H9 (cell line): Measurements from ENCODE around the gene MAPK11. TPM values are rescaled to one million over a fixed set of nuclear protein-coding genes. Genes with fewer than 3 reads are reported as not detected.

ENCODE experiments used
- DNase-seq: peaks from one replicate; pipeline ENCODE4 v3.0.0-alpha.2; 2017
- H2AFZ ChIP-seq: one replicate; pipeline ENCODE4 v1.6.1; 2013; ENCODE audit warnings: mild to moderate bottlenecking, low read length, control low read depth, moderate library complexity
- H2AK5ac ChIP-seq: 2 replicates; pipeline ENCODE4 v1.6.1; 2013; ENCODE audit warnings: low read length, control low read depth, mixed read lengths; ENCODE audit not compliant: insufficient read length
- H2BK120ac ChIP-seq: one replicate; pipeline ENCODE4 v1.6.1; 2013; ENCODE audit warnings: low read depth, mild to moderate bottlenecking, low read length, control low read depth, inconsistent platforms; ENCODE audit not compliant: poor library complexity, severe bottlenecking
- H2BK12ac ChIP-seq: 2 replicates; pipeline ENCODE4 v1.6.1; 2013; ENCODE audit warnings: low read length, control low read depth, mixed read lengths, low read depth; ENCODE audit not compliant: insufficient read length
- H2BK15ac ChIP-seq: 2 replicates; pipeline ENCODE4 v1.6.1; 2013; ENCODE audit warnings: low read depth, low read length, control low read depth
- H2BK20ac ChIP-seq: one replicate; pipeline ENCODE4 v1.6.1; 2013; ENCODE audit warnings: low read depth, mild to moderate bottlenecking, low read length, control low read depth, inconsistent platforms; ENCODE audit not compliant: poor library complexity, severe bottlenecking
- H2BK5ac ChIP-seq: 2 replicates; pipeline ENCODE4 v1.6.1; 2013; ENCODE audit warnings: low read length, control low read depth, mixed read lengths; ENCODE audit not compliant: insufficient read length
- H3K14ac ChIP-seq: 2 replicates; pipeline ENCODE4 v1.6.1; 2013; ENCODE audit warnings: low read length, control low read depth; ENCODE audit not compliant: insufficient read depth
- H3K18ac ChIP-seq: 2 replicates; pipeline ENCODE4 v1.6.1; 2013; ENCODE audit warnings: low read depth, mild to moderate bottlenecking, mixed read lengths, low read length, control low read depth; ENCODE audit not compliant: insufficient read length
- H3K23ac ChIP-seq: 2 replicates; pipeline ENCODE4 v1.6.1; 2013; ENCODE audit warnings: low read length, control low read depth, mixed read lengths, low read depth; ENCODE audit not compliant: insufficient read length
- H3K23me2 ChIP-seq: 2 replicates; pipeline ENCODE4 v1.6.1; 2013; ENCODE audit warnings: low read depth, mild to moderate bottlenecking, mixed read lengths, low read length, control low read depth; ENCODE audit not compliant: insufficient read length, poor library complexity, severe bottlenecking
- H3K27ac ChIP-seq: 2 replicates; pipeline ENCODE4 v1.5.1; 2013; ENCODE audit warnings: low read length, control low read depth, mixed read lengths, low read depth; ENCODE audit not compliant: insufficient read length
- H3K27me3 ChIP-seq: 2 replicates; pipeline ENCODE4 v1.6.1; 2013; ENCODE audit warnings: low read length, control low read depth, inconsistent platforms; ENCODE audit not compliant: insufficient read depth
- H3K4ac ChIP-seq: 2 replicates; pipeline ENCODE4 v1.6.1; 2013; ENCODE audit warnings: low read depth, mild to moderate bottlenecking, control low read depth, inconsistent platforms, low read length, moderate library complexity
- H3K4me1 ChIP-seq: 2 replicates; pipeline ENCODE4 v1.6.1; 2013; ENCODE audit warnings: low read length, control low read depth, inconsistent platforms; ENCODE audit not compliant: insufficient read depth
- H3K4me2 ChIP-seq: 2 replicates; pipeline ENCODE4 v1.6.1; 2013; ENCODE audit warnings: low read length, control low read depth, mixed read lengths; ENCODE audit not compliant: insufficient read length, insufficient read depth
- H3K56ac ChIP-seq: 2 replicates; pipeline ENCODE4 v1.6.1; 2013; ENCODE audit warnings: low read depth, mild to moderate bottlenecking, mixed read lengths, low read length, control low read depth; ENCODE audit not compliant: insufficient read length
- H3K79me1 ChIP-seq: 2 replicates; pipeline ENCODE4 v1.6.1; 2013; ENCODE audit warnings: low read depth, mild to moderate bottlenecking, moderate library complexity, low read length, control low read depth, inconsistent platforms; ENCODE audit not compliant: insufficient read depth, poor library complexity, severe bottlenecking
- H3K79me2 ChIP-seq: 2 replicates; pipeline ENCODE4 v1.6.1; 2013; ENCODE audit warnings: low read length, control low read depth, inconsistent platforms; ENCODE audit not compliant: insufficient read depth
- H3K9ac ChIP-seq: 2 replicates; pipeline ENCODE4 v1.6.1; 2013; ENCODE audit warnings: low read length, control low read depth, mixed read lengths; ENCODE audit not compliant: insufficient read length; ENCODE audit errors: extremely low read depth
- H3K9me3 ChIP-seq: one replicate; pipeline ENCODE4 v1.6.1; 2013; ENCODE audit warnings: low read depth, low read length, inconsistent platforms; ENCODE audit not compliant: control insufficient read depth
- H3T11ph ChIP-seq: one replicate; pipeline ENCODE4 v1.6.1; 2013; ENCODE audit warnings: mild to moderate bottlenecking, low read length, control low read depth, inconsistent platforms
- H4K20me1 ChIP-seq: one replicate; pipeline ENCODE4 v1.6.1; 2013; ENCODE audit not compliant: control insufficient read depth, insufficient read length, insufficient read depth
- H4K5ac ChIP-seq: 2 replicates; pipeline ENCODE4 v1.6.1; 2013; ENCODE audit warnings: low read depth, mild to moderate bottlenecking, mixed read lengths, low read length, control low read depth; ENCODE audit not compliant: insufficient read length
- H4K8ac ChIP-seq: replicated peaks from 2 replicates; pipeline ENCODE4 v1.6.1; 2013; ENCODE audit warnings: low read length, control low read depth, mixed read lengths, low read depth; ENCODE audit not compliant: insufficient read length
- H4K91ac ChIP-seq: 2 replicates; pipeline ENCODE4 v1.6.1; 2013; ENCODE audit warnings: low read depth, mild to moderate bottlenecking, moderate library complexity, mixed read lengths, low read length, control low read depth; ENCODE audit not compliant: insufficient read length
- H3K27ac Mint-ChIP-seq, 3 experiments: 2 replicates in 2 of 3; 3 replicates in 1 of 3; pipeline ENCODE4 v1.8.0; 2020 to 2021; ENCODE audit warnings: mixed read lengths in 3 of 3, mild to moderate bottlenecking in 1 of 3, moderate library complexity in 1 of 3
- H3K27me3 Mint-ChIP-seq: 2 replicates; pipeline ENCODE4 v1.8.0; 2021; ENCODE audit warnings: low read depth, mild to moderate bottlenecking, moderate library complexity, mixed read lengths
- H3K36me3 Mint-ChIP-seq, 3 experiments: 2 replicates in 2 of 3; 3 replicates in 1 of 3; pipeline ENCODE4 v1.8.0; 2020 to 2021; ENCODE audit warnings: low read depth in 3 of 3, mixed read lengths in 3 of 3; ENCODE audit not compliant: insufficient read depth in 1 of 3
- H3K4me1 Mint-ChIP-seq, 2 experiments: 2 replicates each; pipeline ENCODE4 v1.8.0; 2020; ENCODE audit warnings: mixed read lengths in 2 of 2
- H3K4me3 Mint-ChIP-seq, 2 experiments: 2 replicates in 1 of 2; 3 replicates in 1 of 2; pipeline ENCODE4 v1.8.0; 2020 to 2021; ENCODE audit warnings: mild to moderate bottlenecking in 2 of 2, mixed read lengths in 2 of 2, moderate library complexity in 1 of 2
- H3K9me3 Mint-ChIP-seq, 2 experiments: 2 replicates in 1 of 2; 3 replicates in 1 of 2; pipeline ENCODE4 v1.8.0; 2020; ENCODE audit warnings: mild to moderate bottlenecking in 2 of 2, mixed read lengths in 2 of 2, moderate library complexity in 1 of 2
- CTCF ChIP-seq: fragments of 200-600 bp; sonication (generic); conservative IDR thresholded peaks from 3 replicates; pipeline ENCODE4 v1.8.0; 2021; ENCODE audit warnings: antibody characterized with exemption, mild to moderate bottlenecking
- WGBS: extraction: QIAGEN DNeasy Blood & Tissue Kit; methylation state at CpG from one replicate; pipeline ENCODE4 v1.1.7; 2013; ENCODE audit warnings: missing lambda C conversion rate, low lambda C conversion rate, mixed read lengths; ENCODE audit not compliant: insufficient read length; ENCODE audit errors: extremely low coverage; 5-methylcytosine and 5-hydroxymethylcytosine counted together
- total RNA-seq: library from RNA; stranded (reverse); gene quantifications from 2 replicates; pipeline ENCODE4 v1.2.1, GENCODE V29; 2021

The MAPK11 gene
- total RNA-seq, 1 experiment from 2014 or later = 1.5 TPM

GRCh38 chr22:50244420-50245213 is 25.6 kb downstream of the MAPK11 start, which contains the start of gene TUBGCP6:
Gene TUBGCP6 (minus strand): TSS chr22:50245023. CDS start chr22:50244459, 564 bp downstream.
- Histone ChIP-seq H2AK5ac (no peak within 1 kb of the TSS), H2BK120ac (no peak within 1 kb of the TSS), H3K4me1 (no peaks in the 10 kb centered on the region), H4K5ac (no peak within 1 kb of the TSS), H2BK5ac (no peak within 1 kb of the TSS), H3K23me2 (peaks cover 20% of the 10 kb centered on the region), H2BK12ac (no peak within 1 kb of the TSS), H3K27me3 (no peaks in the 10 kb centered on the region), H3K79me2 (peaks cover 6% of the 10 kb centered on the region; the same call in 1 of the 2 replicates), H3K14ac (peak within 1 kb of the TSS; percentile 96), H3T11ph (no peak within 1 kb of the TSS), H4K20me1 (no peaks in the 10 kb centered on the region), H3K23ac (no peak within 1 kb of the TSS), H3K79me1 (no peaks in the 10 kb centered on the region), H3K4ac (no peak within 1 kb of the TSS; the same call in 1 of the 2 replicates), H2AFZ (no peak within 1 kb of the TSS), H3K56ac (no peak within 1 kb of the TSS), H3K27ac (no peak within 1 kb of the TSS), H3K4me2 (peak within 1 kb of the TSS; percentile 92), H3K18ac (peak within 1 kb of the TSS; percentile 84), H4K91ac (no peak within 1 kb of the TSS), H3K9me3 (no peaks in the 10 kb centered on the region), H3K9ac (peak within 1 kb of the TSS; percentile 84), H2BK15ac (no peak within 1 kb of the TSS), H4K8ac (no peak within 1 kb of the TSS), H2BK20ac (no peak within 1 kb of the TSS)
- Mint-ChIP-seq H3K4me3 (peak within 1 kb of the TSS; percentile 96 to 98), H3K9me3 (no peaks in the 10 kb centered on the region), H3K36me3 (peaks cover 2 to 25% (median 12%) of the 10 kb centered on the region in 3 experiments; a peak in 6 of 7 replicates), H3K4me1 (peaks cover 22 to 35% of the 10 kb centered on the region in 2 experiments), H3K27ac (peak within 1 kb of the TSS; percentile 98 to 99 (median 99)), H3K27me3 (no peaks in the 10 kb centered on the region; the same call in 1 of the 2 replicates)
- whole genome bisulfite sequencing = no CpG with 5 or more reads among the region's 76 CpGs
- peak; percentile 38 for TF ChIP-seq CTCF
- peak; percentile 92 for DNase-seq
